22Rv1 (cell line): ENCODE measurements around the gene SACM1L.

Experiments used
- CTCF ChIP-seq: fragments of 450-650 bp; IDR thresholded peaks from 2 replicates; pipeline ENCODE4 v1.5.1; 2017; ENCODE audit warnings: mild to moderate bottlenecking
- ZFX ChIP-seq: fragments of 450-650 bp; IDR thresholded peaks from 2 replicates; pipeline ENCODE4 v1.6.1; 2017; ENCODE audit warnings: antibody characterized with exemption, borderline replicate concordance

- TF ChIP-seq CTCF (no peak), ZFX (no peak)
Measured at GRCh38 chr3:45742461-45743089, 53.4 kb downstream of the SACM1L start.
